Measurements from ENCODE around the gene EP400.

GRCh38 chr12:131905081-131905629 is 44.6 kb upstream of the EP400 start:
- TF ChIP-seq CTCF (IDR thresholded peaks at IDR 0.05; ENCODE audit: low read depth, low read length, poor library complexity, severe bottlenecking) = no peak
- TF ChIP-seq EZH2phosphoT487 (IDR thresholded peaks at IDR 0.05; ENCODE audit: borderline replicate concordance, low read length) = no peak
